Stimulated activated CD4-positive, alpha-beta T cell treated with anti-CD3 and anti-CD28 coated beads, Interleukin-1b, Interleukin-23, amount 100 ng/mL, for 24 hours (primary cell): ENCODE measurements around the gene TNFRSF9.

Source experiments
- DNase-seq, 4 experiments: peaks; one replicate each; pipeline ENCODE4 v3.0.0-alpha.2; 2020; ENCODE audit warnings: low read depth in 4 of 4, low spot score in 1 of 4

Gene TNFRSF9

GRCh38 chr1:7878027-7878426, 62.6 kb downstream of the TNFRSF9 start:
- DNase-seq = no peak

GRCh38 chr1:7873801-7874795, 66.5 kb downstream of the TNFRSF9 start:
- DNase-seq = no peak

DNA sequence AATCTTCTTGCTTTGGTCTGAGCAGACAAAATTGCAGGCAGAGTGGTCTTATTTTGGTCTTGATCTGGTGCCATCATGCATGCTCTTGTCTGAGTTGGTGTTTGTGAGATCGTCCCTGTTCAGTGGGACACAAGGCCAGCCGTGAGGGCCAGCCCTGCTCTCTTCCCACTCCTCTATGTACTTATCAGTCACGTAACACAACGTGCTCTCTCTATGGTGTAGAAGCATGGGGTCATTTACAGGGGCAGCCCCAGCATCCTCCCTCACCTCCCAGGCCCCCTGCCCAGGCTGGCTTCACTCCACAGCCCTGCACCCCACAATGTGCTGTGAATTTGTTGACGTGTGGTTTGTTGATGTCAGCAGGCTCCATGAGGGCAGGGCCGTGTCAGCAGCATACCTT, 69.5 kb downstream of the TNFRSF9 start:
- no peak for DNase-seq

DNA sequence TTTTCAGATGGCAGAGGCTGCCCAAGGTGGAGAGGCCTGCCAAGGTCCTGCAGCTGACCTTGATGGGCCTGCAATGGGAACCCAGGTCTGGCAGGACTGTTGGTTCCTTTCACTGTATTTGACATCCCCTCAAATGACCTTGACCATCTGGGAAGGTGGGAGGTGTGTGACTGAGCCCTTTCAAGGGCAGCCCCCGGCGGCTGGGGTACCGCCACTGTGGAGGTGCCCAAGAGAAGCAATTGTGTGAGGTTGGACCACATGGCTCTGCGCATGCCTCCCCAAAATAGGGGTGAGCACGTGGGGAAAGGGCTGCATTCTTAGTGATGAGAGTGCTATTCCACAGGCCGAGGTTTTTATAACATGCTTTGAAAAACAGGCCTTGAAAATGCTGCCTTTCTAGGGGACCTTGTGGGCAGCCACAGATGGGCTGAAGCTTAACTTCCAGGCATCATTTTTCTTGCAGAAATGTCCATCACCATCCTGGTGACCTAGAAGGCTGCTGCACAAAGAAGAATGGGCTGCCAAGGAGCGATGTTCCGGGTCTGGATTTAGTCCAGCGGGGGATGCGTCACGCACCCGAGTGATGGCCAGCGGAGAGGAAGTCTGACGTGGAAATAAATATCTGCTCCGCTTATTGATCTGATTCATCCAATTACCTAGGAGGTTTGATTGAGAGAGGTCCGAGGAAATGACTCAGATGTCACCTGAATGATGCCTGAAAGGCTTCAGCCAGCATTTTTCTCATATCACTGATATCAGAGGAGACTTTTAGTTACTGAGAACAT, 71.3 kb downstream of the TNFRSF9 start:
- DNase-seq = no peak

DNA sequence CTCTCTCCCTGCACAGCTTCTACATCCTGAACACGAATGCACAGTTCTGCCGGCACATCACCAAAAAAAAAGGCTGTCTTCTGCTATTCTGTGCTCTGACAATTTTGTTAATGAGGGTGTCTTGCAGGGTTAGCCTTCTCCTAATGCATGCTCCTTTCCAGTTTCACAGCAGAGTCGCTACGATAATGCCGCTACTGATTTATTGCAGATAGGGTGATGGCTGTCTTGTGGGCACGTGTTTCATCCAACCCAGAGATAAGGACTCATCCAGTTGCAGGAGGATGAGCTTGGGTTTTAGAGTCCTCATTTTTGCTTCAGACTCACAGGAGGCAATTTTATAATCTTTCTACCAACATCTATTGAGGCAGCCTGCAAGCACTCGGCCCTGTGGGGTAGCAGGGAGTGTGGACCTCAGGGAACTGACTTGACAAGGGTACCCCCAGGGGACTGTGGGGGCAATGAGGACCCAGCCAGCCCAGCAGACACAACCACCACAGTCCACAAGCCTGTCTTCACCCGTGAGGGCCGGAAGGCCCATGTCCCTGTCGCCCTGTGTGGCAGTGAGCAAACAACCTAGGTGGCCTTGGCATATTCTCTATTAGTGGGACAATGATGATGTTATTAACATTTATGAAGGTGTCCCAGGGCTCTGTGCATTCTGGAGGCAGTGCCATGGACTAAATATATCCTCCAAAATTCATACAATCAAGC, 72.4 kb downstream of the TNFRSF9 start:
- no peak for DNase-seq

GRCh38 chr1:7865978-7866377, 74.7 kb downstream of the TNFRSF9 start:
- no peak for DNase-seq
